Measurements from ENCODE around the gene ZC3H14. TPM values are rescaled to one million over a fixed set of nuclear protein-coding genes. Genes with fewer than 3 reads are reported as not detected.
A peak's percentile ranks its signal among the peaks of the same experiment; 100 is the strongest.

The ZC3H14 gene
- total and polyA plus RNA-seq, 9 of the 15 experiments (the other 6 are each of a cell fraction or from before 2014, with no cell fraction given): 21.1 to 109 (median 45.3) TPM

- TF ChIP-seq ZNF639 (CRISPR knock-in tag; conservative IDR thresholded peaks at IDR 0.05 in 1 of 2, IDR thresholded peaks at IDR 0.05 in 1 of 2): 0 out of 4 replicates have a peak, but pooled peaks of 1 of the 2 experiments have one; percentile 38
- peak; percentile 94 for TF ChIP-seq ZBTB2 (IDR thresholded peaks at IDR 0.05)
- peak; percentile 79 for TF ChIP-seq SUPT5H (IDR thresholded peaks at IDR 0.05)
- TF ChIP-seq TAF1 (IDR thresholded peaks at IDR 0.05; ENCODE audit: control insufficient read depth, extremely low read depth, insufficient read depth, low read length, severe bottlenecking): peak; percentile 46
Measured at GRCh38 chr14:88562831-88563686, at the start of gene ZC3H14 (continued).

GRCh38 chr14:88515499-88516221, 47.2 kb upstream of the ZC3H14 start:
- DNase-seq (ENCODE audit: extremely low read depth in 1 of 4, low spot score in 3 of 4): no peak
- 0% methylated on average over 1 of the region's 1 CpG for WGBS (ENCODE audit: insufficient coverage, low coverage, missing lambda C conversion rate)
- Histone ChIP-seq H3K27me3 (ENCODE audit: control insufficient read depth in 2 of 2, insufficient read depth in 2 of 2, low read length in 2 of 2) (no peaks in the 10 kb centered on the region), H3K9me3 (replicated peaks; ENCODE audit: control insufficient read depth, insufficient read depth, low read depth, low read length) (no peaks in the 10 kb centered on the region), H3K79me2 (ENCODE audit: control insufficient read depth, insufficient read depth, low read length) (no peaks in the 10 kb centered on the region), H4K20me1 (replicated peaks; ENCODE audit: control insufficient read depth, insufficient read depth, low read length) (no peaks in the 10 kb centered on the region), H2AFZ (ENCODE audit: low read depth, low read length) (no peak overlapping the region), H3K9ac (ENCODE audit: insufficient read depth in 1 of 2, low read depth in 2 of 2, low read length in 2 of 2) (no peak overlapping the region), H3K4me1 (replicated peaks in 1 of 2; ENCODE audit: control insufficient read depth in 2 of 2, insufficient read depth in 2 of 2, low read length in 2 of 2) (no peaks in the 10 kb centered on the region), H3K9me1 (ENCODE audit: control insufficient read depth, insufficient read depth, low read length) (no peaks in the 10 kb centered on the region), H3K4me2 (ENCODE audit: insufficient read depth, low read length) (no peak overlapping the region), H3K4me3 (no peak overlapping the region), H3K27ac (ENCODE audit: extremely low read depth, low read depth, low read length) (no peak overlapping the region), H3K36me3 (ENCODE audit: control insufficient read depth, insufficient read depth, low read length) (no peaks in the 10 kb centered on the region)
- intact Hi-C loops (cut with micrococcal nuclease) (no loop called here), in situ Hi-C loops (cut with MboI) (no loop called here)
- CTCF ChIA-PET (ENCODE audit: low intra/inter-chr PET ratio): no interaction called here
- FAIRE-seq: no peak
- BruUV-seq (replicated peaks): no TSS peak
- POLR2A ChIA-PET: no interaction called here
- no peak for ATAC-seq
- TF ChIP-seq GTF2A2 (tag; IDR thresholded peaks at IDR 0.05): no peak
- no peak for TF ChIP-seq ZKSCAN1 (IDR thresholded peaks at IDR 0.05; ENCODE audit: low read depth, low read length)

Data from K562 (cell line).